GM19467 (cell line): ENCODE measurements around the gene DPH6.
"Not testable (repeated sequence)": the region's sequence is repeated elsewhere in the genome, so short reads cannot be mapped to it uniquely, and the experiment has no call there.

Experiments
- ATAC-seq: cut with Tn5 transposase; IDR thresholded peaks from one replicate; pipeline ENCODE4 v1.9.1; 2021; ENCODE audit warnings: mild to moderate bottlenecking, moderate library complexity; ENCODE audit not compliant: unreplicated experiment

DPH6 gene

DNA sequence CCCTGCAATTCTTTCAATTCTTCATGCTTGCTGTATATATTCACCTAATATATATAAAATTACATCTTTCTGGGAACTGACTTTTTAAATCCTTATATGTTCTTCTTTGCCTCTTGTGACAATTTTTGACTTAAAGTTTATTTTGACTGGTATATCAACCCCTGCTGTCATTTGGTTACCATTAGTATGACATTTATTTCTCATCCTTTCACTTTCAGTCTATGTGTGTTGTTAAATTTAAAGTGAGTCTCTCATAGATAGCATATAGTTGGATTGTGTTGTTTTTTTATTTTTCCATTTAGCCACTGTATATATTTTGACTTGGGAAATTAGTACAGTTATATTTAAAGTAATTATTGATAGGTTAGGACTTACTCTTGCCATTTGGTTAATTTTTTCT lies 194.9 kb downstream of the DPH6 start:
- no peak for ATAC-seq

DNA sequence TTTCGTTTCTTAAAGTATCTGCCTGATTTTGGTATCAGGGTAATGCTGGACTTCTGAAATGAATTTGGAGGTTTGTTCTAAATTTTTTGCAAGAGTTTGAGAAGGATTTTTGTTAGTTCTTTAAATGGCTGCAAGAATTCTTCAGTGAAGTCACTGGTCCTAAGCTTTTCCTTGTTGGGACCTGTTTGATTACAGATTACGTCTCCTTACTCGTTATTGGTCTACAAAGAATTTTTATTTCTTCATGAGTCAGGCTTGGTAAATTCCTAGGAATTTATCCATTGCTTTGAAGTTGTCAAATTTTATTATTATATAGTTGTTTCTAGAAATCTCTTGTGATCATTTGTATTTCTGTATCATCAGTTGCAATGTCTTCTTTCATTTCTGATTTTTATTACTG lies 196.0 kb downstream of the DPH6 start:
- no peak for ATAC-seq

DNA sequence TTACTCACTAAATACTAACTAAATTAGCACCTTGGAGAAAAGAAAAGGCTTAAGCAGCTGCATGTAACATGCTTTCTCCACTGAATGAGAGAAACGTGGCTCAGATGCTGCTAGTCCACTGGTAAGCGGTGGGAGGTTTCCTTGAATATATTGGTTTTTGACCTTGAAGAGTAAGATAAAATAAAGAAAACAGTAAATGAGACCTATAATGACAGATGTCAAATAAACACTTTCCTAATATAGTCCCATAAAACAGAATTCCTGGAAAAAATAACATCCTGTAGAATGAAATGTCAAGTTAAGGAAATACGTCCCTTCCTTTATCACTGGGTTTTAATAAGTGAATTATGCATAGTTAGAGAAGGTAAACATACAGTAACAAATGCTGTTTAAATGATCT lies 215.0 kb downstream of the DPH6 start:
- no peak for ATAC-seq

DNA sequence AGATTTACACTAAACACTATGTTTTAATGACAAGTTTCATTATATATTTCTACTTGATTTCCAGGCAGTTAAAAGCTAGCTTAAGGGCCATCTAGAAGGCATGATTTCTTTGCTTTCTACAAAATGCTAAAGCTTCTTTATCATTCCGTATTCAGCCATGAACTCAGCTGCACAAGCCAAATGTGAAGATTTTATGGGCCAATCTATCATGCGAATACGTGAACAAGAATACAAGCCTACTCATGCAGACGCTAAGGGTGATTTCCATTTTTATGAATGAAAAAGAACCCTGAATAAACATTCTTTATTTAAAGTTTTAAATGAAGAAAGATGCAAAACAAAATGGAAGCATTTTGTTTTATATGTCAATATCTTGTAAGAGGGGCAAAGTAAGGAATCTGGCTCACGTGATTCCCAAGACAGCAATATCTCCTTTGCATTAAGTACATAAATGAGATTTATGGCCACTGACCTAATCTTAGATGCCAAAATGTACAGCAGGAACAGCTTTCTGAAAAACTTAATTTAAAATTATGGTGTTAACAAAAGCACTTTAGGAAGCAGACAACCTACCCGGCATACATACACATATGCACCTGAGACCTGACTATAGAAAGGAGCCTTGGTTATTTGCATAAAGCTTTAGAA lies 215.8 kb downstream of the DPH6 start:
- ATAC-seq, result no peak

DNA sequence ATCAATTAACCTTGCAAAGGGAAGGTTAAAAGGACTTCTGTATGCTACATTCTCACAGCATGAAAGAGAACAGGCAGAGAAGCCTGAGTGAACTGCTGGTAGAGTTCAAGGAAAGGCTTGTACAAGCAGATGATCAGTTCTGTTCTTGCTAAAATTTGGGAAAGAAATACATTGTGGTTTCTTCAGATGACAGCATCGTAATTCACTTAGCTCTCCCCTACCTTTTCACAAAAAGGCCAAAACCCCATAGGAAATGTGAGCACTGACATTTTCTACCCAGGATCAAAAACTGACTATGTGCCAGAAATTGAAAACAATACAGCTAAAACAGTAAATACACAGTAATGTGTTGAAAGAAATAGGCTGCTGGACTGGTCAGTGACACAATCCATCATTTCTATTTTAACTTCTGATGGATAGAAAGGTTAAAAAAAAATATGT lies 216.4 kb downstream of the DPH6 start:
- ATAC-seq, result no peak

DNA sequence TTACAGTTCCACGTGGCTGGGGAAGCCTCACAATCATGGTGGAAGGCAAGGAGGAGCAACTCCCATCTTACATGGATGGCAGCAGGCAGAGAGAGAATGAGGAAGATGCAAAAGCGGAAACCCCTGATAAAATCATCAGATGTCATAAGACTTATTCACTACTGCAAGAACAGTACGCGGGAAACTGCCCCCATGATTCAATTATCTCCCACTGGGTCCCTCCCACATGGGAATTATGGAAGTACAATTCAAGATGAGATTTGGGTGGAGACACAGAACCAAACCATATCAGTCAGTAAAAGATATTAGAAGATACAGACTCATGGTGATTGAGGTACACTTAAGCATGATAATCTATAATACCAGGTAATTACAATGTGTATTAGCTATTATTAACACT lies 217.1 kb downstream of the DPH6 start:
- not testable (repeated sequence) for ATAC-seq

DNA sequence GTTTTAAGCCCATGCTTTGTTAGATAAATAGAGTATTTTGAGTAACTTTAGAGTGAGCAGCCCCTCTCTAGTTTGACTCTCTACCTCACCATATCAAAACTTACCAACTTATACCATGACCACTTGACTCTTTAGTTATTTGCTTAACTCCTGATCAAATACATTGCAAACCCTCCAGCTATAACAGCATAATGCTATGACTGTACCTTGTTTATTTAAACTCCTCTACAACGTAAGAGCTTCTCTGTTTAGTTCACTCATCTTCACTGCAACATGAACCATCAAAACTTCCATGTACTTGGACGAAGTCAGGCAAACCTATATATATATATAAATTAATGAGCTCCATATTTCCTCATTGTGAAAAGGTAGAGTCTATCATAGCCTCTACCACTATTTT lies 218.2 kb downstream of the DPH6 start:
- no peak for ATAC-seq

DNA sequence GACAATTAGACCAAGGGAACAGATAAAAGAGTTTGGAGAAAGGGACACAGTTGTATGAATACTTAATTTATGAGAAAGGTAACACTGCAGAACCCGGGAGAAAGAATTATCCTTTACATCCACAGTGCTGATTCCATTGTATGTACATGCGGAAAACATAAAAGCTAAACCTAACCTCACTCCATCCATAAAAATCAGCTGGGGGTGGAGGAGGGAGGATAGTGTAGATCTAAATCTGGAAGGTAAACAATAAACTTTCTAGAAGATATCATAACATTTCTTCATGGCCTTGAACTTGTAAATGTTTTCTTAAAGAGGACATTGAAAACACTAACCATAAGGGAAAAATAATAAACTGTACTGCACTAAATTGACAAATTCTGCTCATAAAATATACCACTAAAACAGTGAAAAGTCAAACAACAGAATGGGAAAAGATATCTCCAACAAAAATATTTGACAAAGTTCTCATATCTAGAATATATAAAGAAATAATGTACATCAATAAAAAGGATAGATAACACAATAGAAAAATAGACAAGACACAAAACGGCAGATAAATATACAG lies 220.5 kb downstream of the DPH6 start:
- no peak for ATAC-seq

DNA sequence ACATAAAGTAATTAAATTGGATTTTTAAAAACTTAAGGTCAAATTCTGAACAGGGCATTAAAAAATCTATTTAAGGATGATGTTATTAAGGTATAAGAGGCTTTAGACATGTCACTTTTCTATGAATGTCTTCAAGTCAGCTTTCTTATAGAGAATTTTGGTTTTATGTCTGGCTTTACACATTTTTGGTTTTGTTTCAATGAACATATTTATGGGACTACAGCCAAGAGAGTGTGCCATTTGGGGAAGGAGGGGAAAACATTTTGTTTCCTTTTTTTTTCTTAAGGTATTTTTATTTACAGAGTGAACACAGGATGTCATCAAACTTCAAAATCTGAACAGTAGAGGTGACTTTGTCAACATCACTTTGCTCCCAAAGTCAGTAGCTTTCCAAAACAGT lies 222.8 kb downstream of the DPH6 start:
- no peak for ATAC-seq

DNA sequence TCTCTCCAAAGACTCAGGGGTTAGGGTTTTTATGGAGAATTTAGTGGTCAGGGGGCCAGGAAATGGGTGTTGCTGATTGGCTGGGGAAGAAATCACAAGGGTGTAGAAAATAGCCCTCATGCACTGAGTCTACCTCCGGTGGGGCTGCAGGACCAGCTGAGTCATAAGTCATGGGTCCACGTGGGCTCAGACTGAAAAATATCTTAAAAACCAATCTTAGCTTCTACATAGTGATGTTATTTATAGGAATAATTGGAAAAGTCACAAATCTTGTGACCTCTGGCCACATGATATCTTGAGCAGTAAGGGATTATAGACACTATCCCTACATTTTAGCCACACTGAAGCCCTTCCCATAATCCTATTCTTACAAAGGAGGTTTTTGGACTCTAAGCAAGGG lies 224.0 kb downstream of the DPH6 start:
- no peak for ATAC-seq

DNA sequence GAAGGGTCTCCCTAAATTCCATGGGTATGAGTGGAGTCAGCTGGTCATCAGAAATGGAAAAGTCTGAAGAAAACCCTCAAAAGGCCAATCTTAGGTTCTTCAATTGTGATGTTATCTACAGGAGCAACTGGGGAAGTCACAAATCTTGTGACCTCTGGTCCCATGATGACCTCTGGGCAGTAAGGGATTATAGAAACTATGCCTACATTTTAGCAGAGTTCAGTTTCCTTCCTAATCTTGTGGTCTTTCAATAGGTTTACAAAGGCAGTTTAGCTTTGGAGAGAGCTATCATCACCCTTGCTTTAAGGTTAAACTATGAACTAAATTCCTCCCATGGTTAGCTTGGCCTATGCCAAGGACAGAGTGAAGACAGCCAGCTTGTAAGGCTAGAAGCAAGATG lies 225.1 kb downstream of the DPH6 start:
- no peak for ATAC-seq
